Hepatocyte (in vitro differentiated cells): ENCODE results near the gene NXPE4. TPM values are rescaled to one million over a fixed set of nuclear protein-coding genes. Genes with fewer than 3 reads are reported as not detected.

Experiments used
- DNase-seq: peaks from one replicate; pipeline ENCODE4 v3.0.0-alpha.2; 2016; ENCODE audit warnings: low spot score
- H2AFZ ChIP-seq: fragments of 200-600 bp; sonication (generic); 2 replicates; pipeline ENCODE4 v1.6.0; 2016; ENCODE audit warnings: antibody characterized with exemption, mild to moderate bottlenecking
- H3K27ac ChIP-seq: fragments of 200-600 bp; sonication (generic); 2 replicates; pipeline ENCODE4 v1.5.1; 2016; ENCODE audit warnings: mild to moderate bottlenecking
- H3K27me3 ChIP-seq: fragments of 200-600 bp; sonication (generic); 2 replicates; pipeline ENCODE4 v1.6.1; 2016
- H3K36me3 ChIP-seq: fragments of 200-600 bp; sonication (generic); replicated peaks from 2 replicates; pipeline ENCODE4 v1.5.1; 2016; ENCODE audit warnings: low read depth; ENCODE audit not compliant: insufficient read depth
- H3K4me1 ChIP-seq: fragments of 200-600 bp; sonication (generic); 2 replicates; pipeline ENCODE4 v1.5.1; 2016; ENCODE audit warnings: mild to moderate bottlenecking, moderate library complexity; ENCODE audit not compliant: insufficient read depth
- H3K4me2 ChIP-seq: fragments of 200-600 bp; sonication (generic); 2 replicates; pipeline ENCODE4 v1.6.0; 2016
- H3K4me3 ChIP-seq: fragments of 200-600 bp; sonication (generic); 2 replicates; pipeline ENCODE4 v1.5.1; 2016; ENCODE audit warnings: mild to moderate bottlenecking
- H3K79me2 ChIP-seq: fragments of 200-600 bp; sonication (generic); 2 replicates; pipeline ENCODE4 v1.6.0; 2017; ENCODE audit warnings: mild to moderate bottlenecking
- H3K9me2 ChIP-seq: fragments of 200-600 bp; sonication (generic); replicated peaks from 2 replicates; pipeline ENCODE4 v1.6.0; 2017; ENCODE audit warnings: mild to moderate bottlenecking; ENCODE audit not compliant: insufficient read depth
- H3K9me3 ChIP-seq: fragments of 200-600 bp; sonication (generic); 2 replicates; pipeline ENCODE4 v1.5.1; 2016; ENCODE audit warnings: low read depth, mild to moderate bottlenecking
- H4K20me1 ChIP-seq: fragments of 200-600 bp; sonication (generic); 2 replicates; pipeline ENCODE4 v1.6.0; 2016; ENCODE audit warnings: mild to moderate bottlenecking; ENCODE audit not compliant: insufficient read depth, poor library complexity, severe bottlenecking
- EZH2 ChIP-seq: fragments of 200-600 bp; sonication (generic); IDR thresholded peaks from 2 replicates; pipeline ENCODE4 v1.6.1; 2016; ENCODE audit warnings: antibody characterized with exemption, mild to moderate bottlenecking, borderline replicate concordance
- EZH2phosphoT487 ChIP-seq: fragments of 200-600 bp; sonication (generic); IDR thresholded peaks from one replicate; pipeline ENCODE4 v1.6.1; 2018; ENCODE audit warnings: antibody characterized with exemption, mild to moderate bottlenecking, low read depth, moderate library complexity; ENCODE audit not compliant: unreplicated experiment, severe bottlenecking
- WGBS: methylation state at CpG from one replicate; pipeline ENCODE4 v1.1.6; 2016; ENCODE audit warnings: low lambda C conversion rate; ENCODE audit errors: missing lambda C conversion rate; 5-methylcytosine and 5-hydroxymethylcytosine counted together
- polyA plus RNA-seq: library from polyadenylated mRNA; unstranded; fragments of >200 nt; fragmentation: Nextera tagmentation; extraction: Ambion mirVana; gene quantifications from 2 replicates; pipeline ENCODE4 v1.2.1, GENCODE V29; 2016
- total RNA-seq: library from RNA; depleted of rRNA; stranded (reverse); fragments of >200 nt; gene quantifications from 2 replicates; pipeline ENCODE4 v1.2.3, GENCODE V29; 2014
- TF ChIP-seq, protein P1 (sequence below): fragments of 200-600 bp; sonication (generic); IDR thresholded peaks from 2 replicates; pipeline ENCODE4 v1.5.1; 2016; ENCODE audit warnings: antibody characterized with exemption, mild to moderate bottlenecking; ENCODE audit not compliant: poor library complexity

NXPE4 gene
- total and polyA plus RNA-seq, 2 experiments from 2014 or later: 0.10 to 0.57 TPM

- Histone ChIP-seq H3K27me3 (no peaks in the 10 kb centered on the region), H3K27ac (no peak overlapping the region), H3K9me3 (no peaks in the 10 kb centered on the region), H2AFZ (no peak overlapping the region), H3K79me2 (no peaks in the 10 kb centered on the region), H3K4me1 (peaks cover 3% of the 10 kb centered on the region), H3K4me3 (no peak overlapping the region), H4K20me1 (no peaks in the 10 kb centered on the region), H3K4me2 (no peak overlapping the region), H3K36me3 (no peaks in the 10 kb centered on the region), H3K9me2 (no peaks in the 10 kb centered on the region)
- WGBS: 96% methylated on average over 1 of the region's 1 CpG
- TF ChIP-seq, protein P1, sequence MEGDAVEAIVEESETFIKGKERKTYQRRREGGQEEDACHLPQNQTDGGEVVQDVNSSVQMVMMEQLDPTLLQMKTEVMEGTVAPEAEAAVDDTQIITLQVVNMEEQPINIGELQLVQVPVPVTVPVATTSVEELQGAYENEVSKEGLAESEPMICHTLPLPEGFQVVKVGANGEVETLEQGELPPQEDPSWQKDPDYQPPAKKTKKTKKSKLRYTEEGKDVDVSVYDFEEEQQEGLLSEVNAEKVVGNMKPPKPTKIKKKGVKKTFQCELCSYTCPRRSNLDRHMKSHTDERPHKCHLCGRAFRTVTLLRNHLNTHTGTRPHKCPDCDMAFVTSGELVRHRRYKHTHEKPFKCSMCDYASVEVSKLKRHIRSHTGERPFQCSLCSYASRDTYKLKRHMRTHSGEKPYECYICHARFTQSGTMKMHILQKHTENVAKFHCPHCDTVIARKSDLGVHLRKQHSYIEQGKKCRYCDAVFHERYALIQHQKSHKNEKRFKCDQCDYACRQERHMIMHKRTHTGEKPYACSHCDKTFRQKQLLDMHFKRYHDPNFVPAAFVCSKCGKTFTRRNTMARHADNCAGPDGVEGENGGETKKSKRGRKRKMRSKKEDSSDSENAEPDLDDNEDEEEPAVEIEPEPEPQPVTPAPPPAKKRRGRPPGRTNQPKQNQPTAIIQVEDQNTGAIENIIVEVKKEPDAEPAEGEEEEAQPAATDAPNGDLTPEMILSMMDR: no peak
- TF ChIP-seq EZH2: no peak
- no peak for DNase-seq
These were observed 30.8 kb downstream of the NXPE4 start for GRCh38 chr11:114564831-114565230.

DNA sequence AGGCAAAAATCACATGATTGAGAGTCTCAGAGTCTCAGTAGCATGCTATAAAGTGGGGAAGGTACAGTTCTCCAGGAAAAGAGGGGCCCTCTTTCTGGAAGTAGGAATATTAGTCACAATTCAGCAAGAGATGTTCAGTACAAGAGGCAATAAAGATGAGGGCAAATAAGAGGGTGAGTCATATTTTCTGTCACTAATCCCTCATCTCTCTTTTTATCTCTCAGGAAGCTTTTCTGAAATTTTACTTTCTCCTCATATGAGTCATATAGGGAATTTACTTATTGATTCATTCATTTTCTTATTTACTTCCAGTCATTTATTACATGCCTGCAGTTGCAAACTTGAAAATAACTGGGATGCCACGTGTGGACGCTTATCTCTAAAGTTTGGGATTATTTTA lies 32.5 kb downstream of the NXPE4 start:
- no peaks in the 10 kb centered on the region for H3K9me3 ChIP-seq
- 34% methylated on average over 2 of the region's 2 CpGs for WGBS
- TF ChIP-seq EZH2 (no peak), EZH2phosphoT487 (peak; percentile 85)
- TF ChIP-seq, protein P1: no peak
- no peaks in the 10 kb centered on the region for H4K20me1 ChIP-seq
- peaks cover 3% of the 10 kb centered on the region for H3K4me1 ChIP-seq
- H3K36me3 ChIP-seq: no peaks in the 10 kb centered on the region
- peak overlapping the region; percentile 15 for H3K4me2 ChIP-seq
- peak; percentile 49 for DNase-seq
- H2AFZ ChIP-seq: no peak overlapping the region
- peak overlapping the region; percentile 84 for H3K27ac ChIP-seq
- no peaks in the 10 kb centered on the region for H3K79me2 ChIP-seq
- H3K9me2 ChIP-seq: no peaks in the 10 kb centered on the region
- H3K27me3 ChIP-seq: no peaks in the 10 kb centered on the region
- H3K4me3 ChIP-seq: no peak overlapping the region

GRCh38 chr11:114562166-114562916 lies 33.2 kb downstream of the NXPE4 start:
- peak; percentile 28 for DNase-seq
- 14% methylated on average over 3 of the region's 3 CpGs for WGBS
- Histone ChIP-seq H2AFZ (no peak overlapping the region), H3K4me3 (no peak overlapping the region), H3K9me3 (no peaks in the 10 kb centered on the region), H3K4me2 (peak overlapping the region; percentile 15), H3K9me2 (no peaks in the 10 kb centered on the region), H3K27me3 (no peaks in the 10 kb centered on the region), H3K79me2 (no peaks in the 10 kb centered on the region), H4K20me1 (no peaks in the 10 kb centered on the region), H3K4me1 (peaks cover 3% of the 10 kb centered on the region), H3K36me3 (no peaks in the 10 kb centered on the region), H3K27ac (peak overlapping the region; percentile 84)
- TF ChIP-seq, protein P1: no peak
- TF ChIP-seq EZH2 (no peak), EZH2phosphoT487 (peak; percentile 68)
